K562 (cell line): ENCODE measurements around the gene PRELID3B. TPM values are rescaled to one million over a fixed set of nuclear protein-coding genes. Genes with fewer than 3 reads are reported as not detected.

ENCODE experiments used
- ATAC-seq: fragments of 200-7000 bp; cut with Tn5 transposase; 3 replicates; pipeline ENCODE4 v1.9.1; 2020; ENCODE audit warnings: moderate library complexity
- BruUV-seq: library from RNA; stranded (reverse); fragments of 400-500 nt; replicated peaks from 2 replicates; lab custom pipeline; 2021; lab: Mats Ljungman, UMichigan
- CTCF ChIA-PET: fragments of 300-600 bp; formaldehyde crosslinking; extraction: SDS; loops from one replicate; lab custom pipeline; 2021; ENCODE audit warnings: low intra/inter-chr PET ratio; lab: Yijun Ruan, JAX
- POLR2A ChIA-PET: fragments of 300-600, 350-650 bp; sonication (Branson Sonifier 250); formaldehyde crosslinking; extraction: SDS; loops from one replicate; lab custom pipeline; 2021; ENCODE audit warnings: antibody characterized with exemption, inconsistent platforms; lab: Yijun Ruan, JAX
- DNase-seq, 4 experiments: peaks; one replicate each; pipeline versions ENCODE4 v3.0.0 to v3.0.0-alpha.2; 2011 to 2018; ENCODE audit warnings: low spot score in 3 of 4, mixed read lengths in 3 of 4; ENCODE audit errors: extremely low read depth in 1 of 4
- FAIRE-seq: peaks from 2 replicates; lab custom pipeline; 2011; peaks lifted over from hg19 to GRCh38; lab: Jason Lieb, UNC
- H2AFZ ChIP-seq: 2 replicates; pipeline ENCODE4 v1.6.0; 2011; ENCODE audit warnings: low read depth, low read length, control low read depth, inconsistent platforms
- H3K27ac ChIP-seq: fragments of 200-600 bp; 3 replicates; pipeline ENCODE4 v1.8.0; 2011; ENCODE audit warnings: low read depth, mild to moderate bottlenecking, control low read depth, inconsistent platforms, low read length, moderate library complexity, mixed read lengths; ENCODE audit errors: extremely low read depth
- H3K27me3 ChIP-seq, 2 experiments: fragments of 300-600 bp in 1 of 2; 2 replicates in 1 of 2; 3 replicates in 1 of 2; pipeline versions ENCODE4 v1.6.0 to v1.8.0; 2011; ENCODE audit warnings: inconsistent platforms in 2 of 2, low read length in 2 of 2, mild to moderate bottlenecking in 1 of 2, mixed read lengths in 1 of 2, moderate library complexity in 1 of 2; ENCODE audit not compliant: control insufficient read depth in 2 of 2, insufficient read depth in 2 of 2
- H3K36me3 ChIP-seq: fragments of 300-600 bp; 3 replicates; pipeline ENCODE4 v1.8.0; 2011; ENCODE audit warnings: mild to moderate bottlenecking, low read length, inconsistent platforms; ENCODE audit not compliant: control insufficient read depth, insufficient read depth
- H3K4me1 ChIP-seq, 2 experiments: fragments of 200-600 bp in 1 of 2; replicated peaks in 1 of 2; 2 replicates in 1 of 2; 3 replicates in 1 of 2; pipeline versions ENCODE4 v1.5.1 to v1.8.0; 2011; ENCODE audit warnings: inconsistent platforms in 2 of 2, low read length in 2 of 2, mild to moderate bottlenecking in 1 of 2, mixed read lengths in 1 of 2, moderate library complexity in 1 of 2; ENCODE audit not compliant: control insufficient read depth in 2 of 2, insufficient read depth in 2 of 2
- H3K4me2 ChIP-seq: 2 replicates; pipeline ENCODE4 v1.6.1; 2011; ENCODE audit warnings: low read length, control low read depth, inconsistent platforms, mixed read lengths; ENCODE audit not compliant: insufficient read depth
- H3K4me3 ChIP-seq: fragments of 200-600 bp; sonication (generic), shearing (Covaris generic); 2 replicates; pipeline ENCODE4 v1.5.1; 2016; ENCODE audit warnings: control low read depth, inconsistent platforms
- H3K79me2 ChIP-seq: fragments of 200-600 bp; 3 replicates; pipeline ENCODE4 v1.8.0; 2011; ENCODE audit warnings: low read length, inconsistent platforms; ENCODE audit not compliant: control insufficient read depth, insufficient read depth
- H3K9ac ChIP-seq, 2 experiments: 2 replicates each; pipeline versions ENCODE4 v1.6.0 to v1.6.1; 2011; ENCODE audit warnings: low read depth in 2 of 2, low read length in 2 of 2, control low read depth in 1 of 2, inconsistent platforms in 1 of 2, mild to moderate bottlenecking in 1 of 2, mixed read lengths in 1 of 2; ENCODE audit not compliant: insufficient read depth in 1 of 2
- H3K9me1 ChIP-seq: one replicate; pipeline ENCODE4 v1.6.0; 2011; ENCODE audit warnings: inconsistent platforms, mild to moderate bottlenecking, low read length, moderate library complexity; ENCODE audit not compliant: control insufficient read depth, insufficient read depth
- H3K9me3 ChIP-seq: replicated peaks from 2 replicates; pipeline ENCODE4 v1.5.1; 2011; ENCODE audit warnings: low read depth, low read length, inconsistent platforms; ENCODE audit not compliant: control insufficient read depth, insufficient read depth
- H4K20me1 ChIP-seq: replicated peaks from 2 replicates; pipeline ENCODE4 v1.6.1; 2011; ENCODE audit warnings: low read length, inconsistent platforms, mixed read lengths; ENCODE audit not compliant: control insufficient read depth, insufficient read depth
- MCM7 ChIP-seq, 2 experiments: fragments of 450-650 bp; IDR thresholded peaks; 2 replicates each; pipeline ENCODE4 v1.6.1; 2016 to 2018
- WGBS: fragments of 100-300 bp; shearing (Covaris generic); methylation state at CpG from one replicate; pipeline ENCODE4 v1.1.6; 2016; ENCODE audit warnings: low coverage, mixed read lengths; ENCODE audit not compliant: insufficient coverage; ENCODE audit errors: missing lambda C conversion rate; 5-methylcytosine and 5-hydroxymethylcytosine counted together
- in situ Hi-C: fragments of 300-500 bp; cut with MboI; formaldehyde crosslinking; loops from 4 replicates; pipeline ENCODE4 v1.15.0; 2018; ENCODE audit warnings: inconsistent platforms, mixed read lengths
- intact Hi-C: fragments of 100-400 bp; cut with micrococcal nuclease; formaldehyde crosslinking; loops from 2 replicates; pipeline ENCODE4 v1.14.2; 2022
- polyA plus RNA-seq, 8 experiments: library from polyadenylated mRNA; depleted of rRNA in 4 of 8; stranded (reverse) in 5 of 8; unstranded in 3 of 8; fragments of >200 nt; fragmentation: Nextera tagmentation in 2 of 8; fragmentation: Illumina TruSeq in 1 of 8; extraction: Ambion mirVana in 2 of 8; extraction: Trizol in 1 of 8; gene quantifications; 2 replicates each; pipeline versions ENCODE4 v1.2.1 to v1.2.3, GENCODE V29; 2011 to 2014; ENCODE audit warnings: inconsistent platforms in 1 of 8, missing spikeins in 1 of 8
- total RNA-seq, 7 experiments: library from RNA; depleted of rRNA in 6 of 7; stranded (reverse); fragments of >200 nt in 6 of 7; fragmentation: Illumina TruSeq in 2 of 7; extraction: Trizol in 2 of 7; gene quantifications; 2 replicates each; pipeline versions ENCODE4 v1.2.1 to v1.2.3, GENCODE V29; 2011 to 2021; ENCODE audit warnings: low replicate concordance in 1 of 7
- TF ChIP-seq, protein P1 (sequence below): fragments of 450-650 bp; IDR thresholded peaks from 2 replicates; pipeline ENCODE4 v1.6.1; 2016; ENCODE audit warnings: mild to moderate bottlenecking, moderate library complexity

PRELID3B gene
- total and polyA plus RNA-seq, 9 of the 15 experiments (the other 6 are each of a cell fraction or from before 2014, with no cell fraction given), result 77.0 to 186 (median 101) TPM

DNA sequence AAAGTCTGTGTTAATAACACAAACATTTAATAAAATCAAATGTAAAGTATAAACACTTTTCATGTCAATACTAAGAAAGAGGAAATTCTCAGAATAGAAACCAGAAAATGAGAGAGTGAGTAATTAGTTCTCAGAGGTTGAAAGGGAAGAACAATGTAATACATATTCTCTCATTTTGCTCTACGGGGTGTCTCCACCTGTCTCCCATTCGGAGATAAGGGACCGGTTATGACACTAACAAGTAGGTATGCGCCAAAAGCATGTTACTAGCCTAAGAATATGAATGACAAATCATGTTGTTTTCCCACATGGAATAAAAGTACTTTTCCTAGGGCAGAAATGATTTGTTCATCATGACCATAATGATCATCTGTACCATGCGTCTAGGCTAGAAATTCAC lies 35.6 kb upstream of the PRELID3B start:
- ATAC-seq (no peak), FAIRE-seq (no peak), DNase-seq (no peak)
- Histone ChIP-seq H3K4me1 (no peaks in the 10 kb centered on the region), H3K9me1 (no peaks in the 10 kb centered on the region), H3K9me3 (no peaks in the 10 kb centered on the region), H3K79me2 (no peaks in the 10 kb centered on the region), H3K36me3 (no peaks in the 10 kb centered on the region), H2AFZ (no peak overlapping the region), H3K4me2 (no peak overlapping the region), H3K27me3 (peaks cover 29 to 32% of the 10 kb centered on the region in 2 experiments; a peak in 4 of 5 replicates), H3K9ac (no peak overlapping the region), H4K20me1 (no peaks in the 10 kb centered on the region), H3K27ac (no peak overlapping the region), H3K4me3 (no peak overlapping the region)
- BruUV-seq, result no TSS peak
- CTCF ChIA-PET, result interaction anchor here (0.7 kb wide), 1 partner anchor 169 kb away, joined by 6 read pairs; no protein-coding TSS in a partner anchor
- TF ChIP-seq, protein P1, sequence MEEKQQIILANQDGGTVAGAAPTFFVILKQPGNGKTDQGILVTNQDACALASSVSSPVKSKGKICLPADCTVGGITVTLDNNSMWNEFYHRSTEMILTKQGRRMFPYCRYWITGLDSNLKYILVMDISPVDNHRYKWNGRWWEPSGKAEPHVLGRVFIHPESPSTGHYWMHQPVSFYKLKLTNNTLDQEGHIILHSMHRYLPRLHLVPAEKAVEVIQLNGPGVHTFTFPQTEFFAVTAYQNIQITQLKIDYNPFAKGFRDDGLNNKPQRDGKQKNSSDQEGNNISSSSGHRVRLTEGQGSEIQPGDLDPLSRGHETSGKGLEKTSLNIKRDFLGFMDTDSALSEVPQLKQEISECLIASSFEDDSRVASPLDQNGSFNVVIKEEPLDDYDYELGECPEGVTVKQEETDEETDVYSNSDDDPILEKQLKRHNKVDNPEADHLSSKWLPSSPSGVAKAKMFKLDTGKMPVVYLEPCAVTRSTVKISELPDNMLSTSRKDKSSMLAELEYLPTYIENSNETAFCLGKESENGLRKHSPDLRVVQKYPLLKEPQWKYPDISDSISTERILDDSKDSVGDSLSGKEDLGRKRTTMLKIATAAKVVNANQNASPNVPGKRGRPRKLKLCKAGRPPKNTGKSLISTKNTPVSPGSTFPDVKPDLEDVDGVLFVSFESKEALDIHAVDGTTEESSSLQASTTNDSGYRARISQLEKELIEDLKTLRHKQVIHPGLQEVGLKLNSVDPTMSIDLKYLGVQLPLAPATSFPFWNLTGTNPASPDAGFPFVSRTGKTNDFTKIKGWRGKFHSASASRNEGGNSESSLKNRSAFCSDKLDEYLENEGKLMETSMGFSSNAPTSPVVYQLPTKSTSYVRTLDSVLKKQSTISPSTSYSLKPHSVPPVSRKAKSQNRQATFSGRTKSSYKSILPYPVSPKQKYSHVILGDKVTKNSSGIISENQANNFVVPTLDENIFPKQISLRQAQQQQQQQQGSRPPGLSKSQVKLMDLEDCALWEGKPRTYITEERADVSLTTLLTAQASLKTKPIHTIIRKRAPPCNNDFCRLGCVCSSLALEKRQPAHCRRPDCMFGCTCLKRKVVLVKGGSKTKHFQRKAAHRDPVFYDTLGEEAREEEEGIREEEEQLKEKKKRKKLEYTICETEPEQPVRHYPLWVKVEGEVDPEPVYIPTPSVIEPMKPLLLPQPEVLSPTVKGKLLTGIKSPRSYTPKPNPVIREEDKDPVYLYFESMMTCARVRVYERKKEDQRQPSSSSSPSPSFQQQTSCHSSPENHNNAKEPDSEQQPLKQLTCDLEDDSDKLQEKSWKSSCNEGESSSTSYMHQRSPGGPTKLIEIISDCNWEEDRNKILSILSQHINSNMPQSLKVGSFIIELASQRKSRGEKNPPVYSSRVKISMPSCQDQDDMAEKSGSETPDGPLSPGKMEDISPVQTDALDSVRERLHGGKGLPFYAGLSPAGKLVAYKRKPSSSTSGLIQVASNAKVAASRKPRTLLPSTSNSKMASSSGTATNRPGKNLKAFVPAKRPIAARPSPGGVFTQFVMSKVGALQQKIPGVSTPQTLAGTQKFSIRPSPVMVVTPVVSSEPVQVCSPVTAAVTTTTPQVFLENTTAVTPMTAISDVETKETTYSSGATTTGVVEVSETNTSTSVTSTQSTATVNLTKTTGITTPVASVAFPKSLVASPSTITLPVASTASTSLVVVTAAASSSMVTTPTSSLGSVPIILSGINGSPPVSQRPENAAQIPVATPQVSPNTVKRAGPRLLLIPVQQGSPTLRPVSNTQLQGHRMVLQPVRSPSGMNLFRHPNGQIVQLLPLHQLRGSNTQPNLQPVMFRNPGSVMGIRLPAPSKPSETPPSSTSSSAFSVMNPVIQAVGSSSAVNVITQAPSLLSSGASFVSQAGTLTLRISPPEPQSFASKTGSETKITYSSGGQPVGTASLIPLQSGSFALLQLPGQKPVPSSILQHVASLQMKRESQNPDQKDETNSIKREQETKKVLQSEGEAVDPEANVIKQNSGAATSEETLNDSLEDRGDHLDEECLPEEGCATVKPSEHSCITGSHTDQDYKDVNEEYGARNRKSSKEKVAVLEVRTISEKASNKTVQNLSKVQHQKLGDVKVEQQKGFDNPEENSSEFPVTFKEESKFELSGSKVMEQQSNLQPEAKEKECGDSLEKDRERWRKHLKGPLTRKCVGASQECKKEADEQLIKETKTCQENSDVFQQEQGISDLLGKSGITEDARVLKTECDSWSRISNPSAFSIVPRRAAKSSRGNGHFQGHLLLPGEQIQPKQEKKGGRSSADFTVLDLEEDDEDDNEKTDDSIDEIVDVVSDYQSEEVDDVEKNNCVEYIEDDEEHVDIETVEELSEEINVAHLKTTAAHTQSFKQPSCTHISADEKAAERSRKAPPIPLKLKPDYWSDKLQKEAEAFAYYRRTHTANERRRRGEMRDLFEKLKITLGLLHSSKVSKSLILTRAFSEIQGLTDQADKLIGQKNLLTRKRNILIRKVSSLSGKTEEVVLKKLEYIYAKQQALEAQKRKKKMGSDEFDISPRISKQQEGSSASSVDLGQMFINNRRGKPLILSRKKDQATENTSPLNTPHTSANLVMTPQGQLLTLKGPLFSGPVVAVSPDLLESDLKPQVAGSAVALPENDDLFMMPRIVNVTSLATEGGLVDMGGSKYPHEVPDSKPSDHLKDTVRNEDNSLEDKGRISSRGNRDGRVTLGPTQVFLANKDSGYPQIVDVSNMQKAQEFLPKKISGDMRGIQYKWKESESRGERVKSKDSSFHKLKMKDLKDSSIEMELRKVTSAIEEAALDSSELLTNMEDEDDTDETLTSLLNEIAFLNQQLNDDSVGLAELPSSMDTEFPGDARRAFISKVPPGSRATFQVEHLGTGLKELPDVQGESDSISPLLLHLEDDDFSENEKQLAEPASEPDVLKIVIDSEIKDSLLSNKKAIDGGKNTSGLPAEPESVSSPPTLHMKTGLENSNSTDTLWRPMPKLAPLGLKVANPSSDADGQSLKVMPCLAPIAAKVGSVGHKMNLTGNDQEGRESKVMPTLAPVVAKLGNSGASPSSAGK, result no peak
- TF ChIP-seq MCM7 (IDR thresholded peaks at IDR 0.05), result no peak
- POLR2A ChIA-PET, result no interaction called here
- 2% methylated on average over 5 of the region's 5 CpGs for WGBS
- intact Hi-C loops (no loop called here), in situ Hi-C loops (no loop called here)
